Activated CD8-positive, alpha-beta memory T cell treated with anti-CD3 and anti-CD28 coated beads for 24 hours (primary cell): ENCODE measurements around the gene SLC6A19.

Experiments used
- DNase-seq: peaks from one replicate; pipeline ENCODE4 v3.0.0-alpha.2; 2020

SLC6A19 gene

DNA sequence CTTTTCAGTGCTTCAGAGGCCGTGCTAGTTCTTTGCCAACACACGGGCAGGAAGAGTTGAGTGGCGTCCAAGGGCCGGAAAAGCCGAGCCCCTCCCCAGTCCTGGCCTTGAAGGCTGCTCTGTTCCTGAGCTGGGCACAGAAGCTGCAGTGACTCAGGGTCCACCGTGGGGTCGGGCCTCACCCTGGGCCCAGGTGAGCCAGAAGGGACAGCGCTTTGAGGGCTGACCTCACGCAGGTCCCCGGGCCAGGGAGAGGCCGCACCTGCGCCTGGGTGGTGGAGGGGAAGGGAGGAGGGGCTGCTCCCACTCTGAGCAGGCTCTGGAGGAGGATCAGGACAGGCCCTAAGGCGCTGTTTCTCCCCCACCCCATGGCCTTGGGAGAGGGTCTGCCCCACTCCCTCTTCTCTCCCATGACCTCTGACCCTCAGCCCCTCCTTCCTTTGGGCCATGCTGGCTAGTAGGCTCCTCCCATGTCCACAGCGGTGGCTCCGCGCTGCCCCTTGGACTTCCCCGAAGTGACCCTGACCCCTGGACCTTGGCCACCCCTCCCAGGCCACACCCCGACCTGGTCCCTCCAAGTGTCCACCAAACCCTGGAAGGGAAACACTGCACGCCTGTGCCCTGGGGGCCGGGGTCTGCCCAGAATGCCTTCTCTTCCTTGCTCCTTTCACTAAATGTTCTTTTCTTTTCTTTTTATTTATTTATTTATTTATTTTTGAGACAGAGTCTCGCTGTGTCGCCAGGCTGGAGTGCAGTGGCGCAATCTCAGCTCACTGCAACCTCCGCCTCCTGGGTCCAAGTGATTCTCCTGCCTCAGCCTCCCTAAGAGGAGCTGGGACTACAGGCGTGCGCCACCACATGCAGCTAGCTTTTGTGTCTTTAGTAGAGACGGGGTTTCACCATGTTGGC is 19.7 kb upstream of the SLC6A19 start:
- no peak for DNase-seq

- no peak for DNase-seq
These were observed 19.1 kb upstream of the SLC6A19 start for GRCh38 chr5:1182360-1182632.

DNA sequence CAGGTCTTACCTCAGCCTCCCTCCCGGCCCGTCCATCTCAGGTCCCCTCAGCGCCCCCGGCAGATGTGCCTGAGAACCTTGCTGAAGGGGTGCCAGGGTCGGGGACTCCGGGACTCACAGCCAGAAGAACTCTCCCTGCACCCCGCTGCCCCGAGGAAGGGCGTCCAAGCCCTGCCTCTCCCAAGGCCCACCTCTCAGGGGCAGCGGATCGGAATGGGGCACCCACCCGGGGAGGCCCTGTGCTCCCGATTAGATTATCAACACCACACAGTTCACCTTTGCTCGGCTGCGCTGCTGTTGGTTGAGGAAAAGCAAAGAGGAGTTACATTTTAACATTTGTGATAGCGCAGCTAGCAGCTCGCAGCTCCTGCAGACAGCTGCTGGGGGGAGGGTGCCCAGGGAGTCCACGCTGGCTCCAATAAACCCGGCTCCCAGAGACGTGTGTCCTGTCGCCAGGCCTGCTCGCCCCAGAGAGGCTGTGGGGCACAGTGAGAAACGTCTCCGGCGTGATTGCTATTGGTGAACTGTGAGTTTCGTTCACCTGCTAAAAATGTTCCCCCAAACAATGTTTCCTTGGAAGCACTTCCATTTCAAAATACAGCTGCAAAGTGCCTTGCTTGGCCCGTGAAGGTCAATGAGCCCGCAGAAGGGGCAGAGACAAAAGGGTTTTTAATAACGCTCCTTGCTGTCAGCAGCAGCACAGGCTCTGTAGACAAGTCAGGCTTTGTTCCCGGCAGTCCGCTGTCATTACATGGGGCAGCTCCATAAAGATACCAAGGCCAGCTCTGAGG is 18.6 kb upstream of the SLC6A19 start:
- no peak for DNase-seq

DNA sequence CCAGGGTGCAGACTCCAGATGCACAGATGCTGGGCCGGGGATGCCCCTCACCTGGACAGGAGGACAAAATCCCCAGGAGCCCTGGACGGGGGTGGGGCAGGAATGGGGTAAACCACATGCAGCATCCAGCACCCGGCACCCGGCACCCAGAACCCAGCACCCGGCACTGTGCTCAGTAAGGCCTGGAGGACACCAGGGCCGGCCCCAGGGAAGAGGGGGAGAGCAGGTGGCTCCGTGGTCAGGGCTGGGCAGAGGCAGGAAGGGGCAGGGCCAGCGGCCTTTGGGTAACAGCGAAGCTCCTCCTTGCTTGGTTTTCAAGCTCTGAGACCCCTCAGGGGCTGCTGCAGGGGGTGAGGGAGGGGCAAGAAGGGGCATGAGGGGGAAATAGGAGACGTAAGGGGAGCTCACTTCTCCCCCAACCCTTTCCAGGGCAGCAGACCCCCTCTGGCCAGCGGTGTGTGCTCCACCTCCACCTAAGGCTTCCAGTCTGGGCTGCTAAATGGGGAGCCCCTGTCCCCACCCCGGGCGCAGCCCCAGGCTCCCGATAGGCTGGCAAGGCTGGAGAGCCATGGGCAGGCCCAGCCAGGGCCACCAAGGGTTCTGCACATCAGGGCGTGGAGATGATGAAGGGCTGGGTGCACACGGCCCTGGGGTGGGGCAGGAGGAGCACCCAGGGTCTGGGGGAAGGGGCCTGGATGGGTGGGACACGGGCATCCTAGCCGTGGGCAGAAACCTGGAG is 17.8 kb upstream of the SLC6A19 start:
- no peak for DNase-seq

- no peak for DNase-seq
These were observed 17.3 kb upstream of the SLC6A19 start for GRCh38 chr5:1184163-1184470.

DNA sequence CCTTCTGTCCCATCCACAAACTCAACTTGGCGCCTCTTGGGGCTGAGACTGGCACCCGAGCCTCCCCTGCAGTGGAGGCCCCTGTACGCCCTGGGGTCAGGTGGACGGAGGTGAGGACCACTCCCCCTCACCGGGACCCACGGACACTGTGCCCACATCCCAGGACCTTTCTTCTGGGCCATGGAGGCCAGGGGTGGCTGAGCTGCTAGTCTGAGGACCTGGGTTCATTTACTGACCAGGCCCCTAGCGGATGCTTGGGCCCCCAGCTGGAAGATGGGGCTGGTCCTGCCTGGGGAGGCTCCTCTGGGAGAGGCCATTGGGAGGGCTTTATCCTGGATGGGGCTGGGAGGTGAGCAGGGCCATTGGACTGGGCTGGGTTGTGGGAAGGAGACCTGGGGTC is 16.9 kb upstream of the SLC6A19 start:
- DNase-seq, result no peak

- no peak for DNase-seq
These were observed 16.3 kb upstream of the SLC6A19 start for GRCh38 chr5:1185038-1185627.

- no peak for DNase-seq
These were observed 15.6 kb upstream of the SLC6A19 start for GRCh38 chr5:1185629-1186350.

DNA sequence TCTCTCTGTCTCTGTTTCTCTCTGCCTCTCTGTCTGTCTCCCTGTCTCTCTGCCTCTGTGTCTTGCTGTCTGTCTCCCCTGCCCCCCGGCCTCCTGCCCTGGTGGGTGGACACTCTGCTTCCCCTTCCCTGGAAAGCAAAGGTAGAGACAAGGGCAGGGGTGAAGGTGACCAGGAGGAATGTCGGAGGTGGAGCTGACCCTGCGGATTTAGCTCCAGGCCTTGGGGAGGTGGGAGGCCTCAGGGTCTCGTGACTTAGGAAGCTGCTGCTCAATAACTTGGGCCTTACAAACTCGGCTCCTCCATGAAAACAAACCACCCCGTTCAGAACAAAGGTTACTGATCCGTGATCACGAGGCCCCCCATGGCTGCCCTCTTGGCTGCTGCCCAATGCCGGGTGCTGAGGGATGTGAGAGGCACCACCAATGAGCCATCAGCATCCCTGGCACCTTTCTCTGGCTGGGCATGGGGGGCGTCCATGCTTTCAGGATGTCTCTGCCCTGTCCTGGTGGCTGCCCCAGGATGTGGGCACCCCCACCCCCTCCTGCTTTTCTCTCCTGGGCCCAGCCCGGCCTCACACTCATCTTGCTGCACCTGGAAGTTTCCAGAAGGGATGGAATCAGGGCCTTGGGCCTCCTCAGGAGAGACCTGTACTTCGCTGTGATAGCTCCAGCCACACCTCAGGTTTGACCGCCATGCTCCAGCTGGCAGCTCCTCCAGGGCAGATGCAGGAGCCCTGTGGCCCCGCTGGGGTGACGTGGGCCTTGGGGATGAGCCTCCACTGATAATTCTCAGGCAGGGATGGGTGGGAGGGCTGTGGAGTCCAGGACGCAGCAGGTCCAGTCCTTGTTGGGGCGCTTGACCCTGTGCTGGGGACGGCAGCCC is 14.8 kb upstream of the SLC6A19 start:
- no peak for DNase-seq

GRCh38 chr5:1187234-1187949 is 14.0 kb upstream of the SLC6A19 start:
- DNase-seq, result no peak

- no peak for DNase-seq
These were observed 13.5 kb upstream of the SLC6A19 start for GRCh38 chr5:1187950-1188334.

DNA sequence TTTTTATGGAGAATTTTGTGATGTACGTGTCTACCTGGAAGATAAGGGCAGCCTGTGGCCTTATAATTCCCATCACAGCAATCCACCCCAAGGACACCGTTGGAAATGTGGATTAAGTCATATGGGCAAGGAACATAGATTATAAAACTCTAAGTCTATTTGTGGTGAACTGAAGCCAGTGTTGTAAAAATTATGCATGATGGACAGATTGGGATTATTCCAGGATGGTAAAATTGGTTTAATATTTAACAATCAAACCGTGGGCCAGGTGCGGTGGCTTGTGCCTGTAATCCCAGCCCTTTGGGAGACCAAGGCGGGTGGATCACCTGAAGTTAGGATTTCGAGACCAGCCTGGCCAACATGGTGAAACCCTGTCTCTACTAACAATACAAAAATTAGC is 12.9 kb upstream of the SLC6A19 start:
- DNase-seq, result no peak

- DNase-seq, result no peak
These were observed 12.1 kb upstream of the SLC6A19 start for GRCh38 chr5:1189269-1189668.

GRCh38 chr5:1190278-1190677 is 11.1 kb upstream of the SLC6A19 start:
- no peak for DNase-seq

DNA sequence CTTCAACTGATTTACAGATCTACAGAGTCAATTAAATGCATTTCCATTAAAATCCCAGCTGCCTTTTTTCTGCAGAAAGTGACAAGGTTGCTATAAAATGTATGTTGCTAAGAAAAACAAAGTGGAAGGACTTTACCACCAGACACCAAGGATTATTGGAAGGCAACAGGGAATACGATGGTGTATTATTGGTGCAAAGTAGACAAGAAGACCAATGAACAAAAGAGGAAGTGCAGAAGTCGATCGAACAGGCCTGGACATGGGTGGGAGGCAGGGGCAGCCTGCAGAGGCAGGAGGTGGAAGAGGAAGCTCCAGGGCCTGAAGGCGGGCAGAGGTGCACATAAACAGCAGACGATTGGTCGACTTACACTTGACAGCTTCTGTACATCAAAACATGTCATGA is 10.6 kb upstream of the SLC6A19 start:
- DNase-seq, result no peak

DNA sequence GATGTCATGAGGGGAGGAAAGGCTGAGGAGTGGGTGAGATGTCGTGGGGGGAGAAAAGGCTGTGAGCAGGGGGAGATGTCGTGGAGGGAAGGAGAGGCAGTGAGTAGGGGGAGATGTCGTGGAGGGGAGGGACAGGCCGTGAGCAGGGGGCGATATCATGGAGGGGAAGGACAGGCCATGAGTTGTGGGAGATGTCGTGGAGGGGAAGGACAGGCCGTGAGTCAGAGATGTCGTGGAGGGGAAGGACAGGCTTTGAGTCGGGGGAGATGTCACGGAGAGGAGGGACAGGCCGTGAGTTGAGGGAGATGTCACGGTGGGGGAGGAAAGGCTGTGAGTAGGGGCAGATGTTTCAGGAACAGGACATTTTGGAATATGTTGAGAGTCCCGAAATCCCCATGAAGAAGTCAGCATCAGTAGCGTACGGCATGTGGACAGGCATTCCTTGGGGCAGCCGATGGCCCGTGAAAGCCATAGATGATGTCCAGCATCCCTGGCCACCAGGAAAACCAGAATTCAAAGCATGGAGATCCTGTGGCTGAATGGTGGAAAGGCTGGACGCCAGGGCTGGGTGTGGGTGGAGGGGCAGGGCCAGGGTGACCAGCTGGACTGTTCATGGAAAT is 8.3 kb upstream of the SLC6A19 start:
- no peak for DNase-seq

DNA sequence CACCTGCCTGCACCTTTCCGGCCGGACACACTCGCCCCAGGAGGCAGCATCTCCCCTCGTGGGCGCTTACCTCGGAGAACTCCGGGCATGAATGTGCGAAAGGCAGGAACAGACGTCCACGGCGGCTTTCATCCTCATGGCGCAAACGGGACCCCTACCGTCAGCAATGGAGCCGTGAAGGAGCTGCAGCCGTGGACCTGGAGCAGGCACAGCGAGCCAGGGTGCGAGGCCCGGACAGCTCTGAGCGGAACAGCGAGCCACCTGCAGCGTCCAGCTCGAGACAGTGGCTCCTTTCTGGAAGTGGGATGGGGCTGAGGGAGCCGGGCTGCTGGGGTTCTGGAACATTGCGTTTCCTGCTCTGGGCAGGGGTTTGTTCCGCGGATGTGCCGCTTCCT is 7.8 kb upstream of the SLC6A19 start:
- no peak for DNase-seq

DNA sequence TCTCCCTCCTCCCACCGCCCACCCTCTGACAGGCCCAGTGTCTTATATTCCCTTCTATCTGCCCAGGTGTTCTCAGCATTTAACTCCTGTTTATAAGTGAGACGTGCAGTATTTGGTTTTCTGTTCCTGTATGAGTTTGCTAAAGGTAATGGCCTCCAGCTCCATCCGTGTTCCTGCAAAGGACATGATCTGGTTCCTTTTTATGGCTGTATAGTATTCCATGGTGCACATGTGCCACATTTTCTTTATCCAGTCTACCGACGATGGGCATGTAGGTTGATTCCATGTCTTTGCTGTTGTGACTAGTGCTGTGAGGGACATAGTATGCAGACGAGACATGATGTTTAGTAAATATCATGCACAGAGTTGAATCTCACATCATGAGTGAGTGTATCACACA is 7.0 kb upstream of the SLC6A19 start:
- no peak for DNase-seq

DNA sequence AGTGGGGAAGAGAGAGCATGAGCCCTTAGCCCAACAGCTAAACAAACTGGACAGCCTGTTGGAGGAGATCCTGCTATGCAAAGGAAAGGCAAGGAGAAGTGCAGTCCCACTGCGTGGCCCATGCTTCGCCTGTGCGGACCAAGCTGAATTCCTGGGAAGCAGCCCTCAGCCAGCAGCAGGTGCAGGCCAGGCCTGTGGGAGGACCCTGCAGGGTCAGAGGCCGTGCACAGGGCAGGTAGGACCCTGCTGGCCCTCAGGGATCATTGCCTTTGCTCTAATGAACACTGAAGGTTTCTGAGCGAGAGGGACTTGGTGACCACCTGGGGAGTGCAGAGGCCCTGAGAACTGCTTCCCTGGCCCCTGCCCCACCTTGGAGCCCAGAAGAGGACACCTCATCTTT is 6.0 kb upstream of the SLC6A19 start:
- DNase-seq, result no peak

DNA sequence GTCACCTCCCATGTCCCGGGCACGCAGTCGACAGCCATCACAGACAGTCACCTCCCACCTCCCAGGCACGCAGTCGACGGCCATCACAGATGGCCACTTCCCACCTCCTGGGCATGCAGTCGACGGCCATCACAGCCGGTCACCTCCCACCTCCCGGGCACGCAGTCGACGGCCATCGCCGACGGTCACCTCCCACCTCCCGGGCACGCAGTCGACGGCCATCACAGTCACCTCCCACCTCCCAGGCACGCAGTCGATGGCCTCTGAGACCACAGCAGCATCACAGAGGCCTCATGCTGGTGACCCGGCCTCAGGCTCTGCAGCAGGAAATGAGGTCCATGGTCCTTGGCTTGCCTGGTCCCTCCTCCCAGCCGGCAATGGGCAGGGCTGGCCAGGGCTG is 5.5 kb upstream of the SLC6A19 start:
- DNase-seq, result no peak

DNA sequence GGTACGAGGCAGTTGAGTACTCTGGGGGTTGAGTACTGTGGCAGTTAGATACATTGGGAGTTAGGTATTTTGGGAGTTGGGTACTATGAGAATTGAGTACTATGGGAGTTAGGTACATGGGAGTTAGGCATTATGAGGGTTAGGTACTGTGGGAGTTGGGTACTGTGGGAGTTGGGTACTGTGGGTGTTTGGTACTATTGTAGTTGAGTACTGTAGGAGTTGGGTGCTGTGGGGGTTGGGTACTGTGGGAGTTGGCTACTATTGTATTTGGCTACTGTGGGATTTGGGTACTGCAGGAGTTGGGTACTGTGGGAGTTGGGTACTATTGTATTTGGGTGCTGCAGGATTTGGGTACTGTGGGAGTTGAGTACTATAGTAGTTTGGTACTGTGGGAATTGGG is 4.8 kb upstream of the SLC6A19 start:
- DNase-seq, result no peak
